A549 (cell line): ENCODE results near the gene PARD3B. TPM values are rescaled to one million over a fixed set of nuclear protein-coding genes. Genes with fewer than 3 reads are reported as not detected.

Source experiments
- ATAC-seq, 2 experiments: fragments of 200-7000 bp in 1 of 2; fragments of >200 bp in 1 of 2; cut with Nextera tagmentation in 1 of 2; cut with Tn5 transposase in 1 of 2; 3 replicates each; pipeline versions ENCODE4 v1.8.0 to v1.9.1; 2018 to 2020; ENCODE audit warnings: mild to moderate bottlenecking in 1 of 2, moderate library complexity in 1 of 2
- CTCF ChIA-PET: fragments of 300-600 bp; sonication (Branson Sonifier 250); formaldehyde crosslinking; extraction: SDS; loops from one replicate; lab custom pipeline; 2021; ENCODE audit warnings: antibody characterized with exemption, inconsistent platforms; lab: Yijun Ruan, JAX
- POLR2A ChIA-PET: fragments of 350-600 bp; formaldehyde crosslinking; extraction: SDS; loops from one replicate; lab custom pipeline; 2021; ENCODE audit warnings: antibody characterized with exemption, inconsistent platforms; lab: Yijun Ruan, JAX
- DNase-seq, 2 experiments: peaks; one replicate each; pipeline versions ENCODE4 v3.0.0 to v3.0.0-alpha.2; 2011 to 2016; ENCODE audit warnings: low read depth in 1 of 2, low spot score in 1 of 2
- FAIRE-seq: peaks from 2 replicates; lab custom pipeline; 2011; peaks lifted over from hg19 to GRCh38; lab: Jason Lieb, UNC
- H3K27ac ChIP-seq, 2 experiments: fragments of >200 bp; sonication (Bioruptor Twin); formaldehyde crosslinking; 3 replicates each; pipeline ENCODE4 v1.5.1; 2016 to 2017
- H3K4me1 ChIP-seq: fragments of >200 bp; sonication (Bioruptor Twin); formaldehyde crosslinking; 3 replicates; pipeline ENCODE4 v1.6.1; 2016
- H3K4me2 ChIP-seq: fragments of >200 bp; sonication (Bioruptor Twin); formaldehyde crosslinking; 3 replicates; pipeline ENCODE4 v1.6.1; 2016
- H3K4me3 ChIP-seq: fragments of >200 bp; sonication (Bioruptor Twin); formaldehyde crosslinking; 3 replicates; pipeline ENCODE4 v1.5.1; 2016
- H3K9me3 ChIP-seq: fragments of >200 bp; sonication (Bioruptor Twin); formaldehyde crosslinking; 3 replicates; pipeline ENCODE4 v1.6.1; 2016
- BCL3 ChIP-seq: fragments of >200 bp; sonication (Bioruptor Twin); formaldehyde crosslinking; IDR thresholded peaks from 3 replicates; pipeline ENCODE4 v1.6.1; 2016
- BHLHE40 ChIP-seq: IDR thresholded peaks from 2 replicates; pipeline ENCODE4 v1.6.1; 2012; ENCODE audit warnings: low read depth, low read length, inconsistent platforms
- CBX2 ChIP-seq: fragments of 200-600 bp; sonication (generic); IDR thresholded peaks from 2 replicates; pipeline ENCODE4 v1.6.1; 2016; ENCODE audit warnings: low read depth, mild to moderate bottlenecking, borderline replicate concordance
- CHD2 ChIP-seq: fragments of 150-350 bp; IDR thresholded peaks from 2 replicates; pipeline ENCODE4 v1.6.1; 2014; ENCODE audit warnings: low read length; ENCODE audit not compliant: partially characterized antibody
- CHD4 ChIP-seq: fragments of 200-600 bp; sonication (generic); IDR thresholded peaks from 2 replicates; pipeline ENCODE4 v1.6.1; 2016; ENCODE audit warnings: antibody characterized with exemption, mild to moderate bottlenecking, borderline replicate concordance
- CTCF ChIP-seq: fragments of >200 bp; sonication (Bioruptor Twin); formaldehyde crosslinking; IDR thresholded peaks from 3 replicates; pipeline ENCODE4 v1.5.1; 2016
- E2F6 ChIP-seq: IDR thresholded peaks from 2 replicates; pipeline ENCODE4 v1.6.1; 2012; ENCODE audit warnings: low read depth, borderline replicate concordance
- GATA3 ChIP-seq: IDR thresholded peaks from 2 replicates; pipeline ENCODE4 v1.6.1; 2012; ENCODE audit warnings: borderline replicate concordance
- HEYL ChIP-seq: fragments of 250-450 bp; sonication (Bioruptor Pico); IDR thresholded peaks from 2 replicates; pipeline ENCODE4 v1.8.0; 2021; ENCODE audit warnings: mild to moderate bottlenecking, moderate library complexity
- HMGXB4 ChIP-seq: fragments of 250-450 bp; sonication (Bioruptor Pico); IDR thresholded peaks from 2 replicates; pipeline ENCODE4 v1.5.0; 2021; ENCODE audit warnings: mild to moderate bottlenecking, moderate library complexity, borderline replicate concordance
- HOXB13 ChIP-seq: fragments of 250-450 bp; sonication (Bioruptor Pico); IDR thresholded peaks from 2 replicates; pipeline ENCODE4 v1.5.0; 2020; ENCODE audit warnings: low read depth, mild to moderate bottlenecking, moderate library complexity
- KDM1A ChIP-seq: fragments of 200-600 bp; sonication (generic); IDR thresholded peaks from 2 replicates; pipeline ENCODE4 v1.6.1; 2016; ENCODE audit warnings: low read depth, mild to moderate bottlenecking
- MAFK ChIP-seq: fragments of 450-650 bp; IDR thresholded peaks from 2 replicates; pipeline ENCODE4 v1.6.1; 2014; ENCODE audit not compliant: partially characterized antibody
- MAX ChIP-seq: IDR thresholded peaks from 2 replicates; pipeline ENCODE4 v1.6.1; 2012
- MYC ChIP-seq: IDR thresholded peaks from 2 replicates; pipeline ENCODE4 v1.6.1; 2012; ENCODE audit warnings: mild to moderate bottlenecking, inconsistent platforms, low read length, improper control_type of control experiment, borderline replicate concordance
- NFE2L2 ChIP-seq: fragments of 150-350 bp; conservative IDR thresholded peaks from 2 replicates; pipeline ENCODE4 v1.6.1; 2014; ENCODE audit warnings: low read length
- NPAS2 ChIP-seq: fragments of 250-450 bp; sonication (Bioruptor Pico); IDR thresholded peaks from 2 replicates; pipeline ENCODE4 v1.8.0; 2022; ENCODE audit warnings: mild to moderate bottlenecking, moderate library complexity, borderline replicate concordance
- NR3C1 ChIP-seq: fragments of >200 bp; sonication (Bioruptor Twin); formaldehyde crosslinking; IDR thresholded peaks from 3 replicates; pipeline ENCODE4 v1.6.1; 2017
- POLR2AphosphoS2 ChIP-seq: conservative IDR thresholded peaks from 2 replicates; pipeline ENCODE4 v1.6.1; 2012; ENCODE audit warnings: low read length, improper control_type of control experiment, inconsistent platforms
- RAD21 ChIP-seq, 2 experiments: fragments of >200 bp in 1 of 2; sonication (Bioruptor Twin) in 1 of 2; formaldehyde crosslinking in 1 of 2; IDR thresholded peaks in 1 of 2; conservative IDR thresholded peaks in 1 of 2; 2 replicates in 1 of 2; 3 replicates in 1 of 2; pipeline ENCODE4 v1.6.1; 2012 to 2018; ENCODE audit warnings: inconsistent platforms in 1 of 2
- RCOR1 ChIP-seq: fragments of 150-350 bp; IDR thresholded peaks from 2 replicates; pipeline ENCODE4 v1.6.1; 2014; ENCODE audit warnings: antibody characterized with exemption, low read length, low read depth
- REST ChIP-seq: fragments of 200-600 bp; sonication (generic); IDR thresholded peaks from 2 replicates; pipeline ENCODE4 v1.6.1; 2016; ENCODE audit warnings: antibody characterized with exemption, mild to moderate bottlenecking, moderate library complexity
- RFX5 ChIP-seq: fragments of 450-650 bp; IDR thresholded peaks from 2 replicates; pipeline ENCODE4 v1.7.1; 2014; ENCODE audit warnings: antibody characterized with exemption, mild to moderate bottlenecking, moderate library complexity
- RNF2 ChIP-seq: fragments of 200-600 bp; sonication (generic); IDR thresholded peaks from 2 replicates; pipeline ENCODE4 v1.6.1; 2016; ENCODE audit warnings: low read depth, mild to moderate bottlenecking, antibody characterized with exemption, moderate library complexity, borderline replicate concordance
- SMC3 ChIP-seq: fragments of >200 bp; sonication (Bioruptor Twin); formaldehyde crosslinking; IDR thresholded peaks from 3 replicates; pipeline ENCODE4 v1.6.1; 2018; ENCODE audit warnings: inconsistent platforms
- TFCP2L1 ChIP-seq: fragments of 250-450 bp; sonication (Bioruptor Pico); IDR thresholded peaks from 2 replicates; pipeline ENCODE4 v1.5.0; 2021; ENCODE audit warnings: mild to moderate bottlenecking
- TP53 ChIP-seq: fragments of 250-450 bp; sonication (Bioruptor Pico); IDR thresholded peaks from 2 replicates; pipeline ENCODE4 v1.5.0; 2021; ENCODE audit warnings: mild to moderate bottlenecking, moderate library complexity
- ZNF302 ChIP-seq: fragments of 250-450 bp; sonication (Bioruptor Pico); IDR thresholded peaks from 2 replicates; pipeline ENCODE4 v1.9.0; 2021; ENCODE audit warnings: inconsistent platforms, mild to moderate bottlenecking, moderate library complexity
- ZSCAN20 ChIP-seq: fragments of 250-450 bp; sonication (Bioruptor Pico); IDR thresholded peaks from 2 replicates; pipeline ENCODE4 v1.8.0; 2022; ENCODE audit warnings: mild to moderate bottlenecking, moderate library complexity
- WGBS: methylation state at CpG from one replicate; pipeline ENCODE4 v1.1.6; 2017; ENCODE audit errors: missing lambda C conversion rate; 5-methylcytosine and 5-hydroxymethylcytosine counted together
- polyA plus RNA-seq, 4 experiments: library from polyadenylated mRNA; depleted of rRNA in 3 of 4; stranded (reverse); fragments of >200 nt; fragmentation: RNase III in 1 of 4; extraction: RNeasy Plus Mini Kit Qiagen cat#74134 plus additional on column Dnase treatment in 1 of 4; gene quantifications; 2 replicates in 3 of 4; 3 replicates in 1 of 4; pipeline ENCODE4 v1.2.3, GENCODE V29; 2011 to 2017

PARD3B gene
- polyA plus RNA-seq, 2 of the 4 experiments (the other 2 are of a cell fraction): 1.2 to 2.4 TPM

GRCh38 chr2:204571911-204572310, 26.6 kb downstream of the PARD3B start:
- ATAC-seq (no peak), DNase-seq (no peak), FAIRE-seq (no peak)
- H3K27ac ChIP-seq: no peak overlapping the region
- CTCF ChIA-PET: no interaction called here
- no peak overlapping the region for H3K4me3 ChIP-seq
- TF ChIP-seq NFE2L2 (no peak), RFX5 (no peak), RNF2 (no peak), TP53 (CRISPR knock-in tag) (no peak), SMC3 (no peak), POLR2AphosphoS2 (no peak), MYC (no peak), BCL3 (no peak), HEYL (CRISPR knock-in tag) (no peak), CHD4 (no peak), GATA3 (no peak), TFCP2L1 (CRISPR knock-in tag) (no peak), HOXB13 (CRISPR knock-in tag) (no peak), BHLHE40 (no peak), CHD2 (no peak), ZNF302 (CRISPR knock-in tag) (no peak), RCOR1 (no peak), ZSCAN20 (no peak), CTCF (no peak), HMGXB4 (CRISPR knock-in tag) (no peak)
- 76% methylated on average over 2 of the region's 2 CpGs for WGBS
- POLR2A ChIA-PET: no interaction called here
- H3K9me3 ChIP-seq: no peaks in the 10 kb centered on the region
- no peaks in the 10 kb centered on the region for H3K4me1 ChIP-seq
- H3K4me2 ChIP-seq: no peak overlapping the region

GRCh38 chr2:204573221-204573620, 27.9 kb downstream of the PARD3B start:
- DNase-seq (no peak), ATAC-seq (no peak), FAIRE-seq (no peak)
- ChIA-PET CTCF (no interaction called here), POLR2A (no interaction called here)
- no peak overlapping the region for H3K4me3 ChIP-seq
- H3K4me1 ChIP-seq: no peaks in the 10 kb centered on the region
- H3K9me3 ChIP-seq: no peaks in the 10 kb centered on the region
- no peak overlapping the region for H3K4me2 ChIP-seq
- no peak overlapping the region for H3K27ac ChIP-seq
- WGBS: 60% methylated on average over 2 of the region's 2 CpGs
- TF ChIP-seq E2F6: no peak
- no peak for TF ChIP-seq NPAS2 (CRISPR knock-in tag)
- TF ChIP-seq ZNF302 (CRISPR knock-in tag): no peak
- no peak for TF ChIP-seq MYC
- no peak for TF ChIP-seq MAFK
- no peak for TF ChIP-seq CHD4
- TF ChIP-seq POLR2AphosphoS2: no peak
- no peak for TF ChIP-seq KDM1A
- TF ChIP-seq MAX: no peak
- TF ChIP-seq REST: no peak
- no peak for TF ChIP-seq NR3C1
- no peak for TF ChIP-seq TFCP2L1 (CRISPR knock-in tag)
- TF ChIP-seq ZSCAN20: no peak
- TF ChIP-seq RAD21 (conservative IDR thresholded peaks at IDR 0.05 in 1 of 2, IDR thresholded peaks at IDR 0.05 in 1 of 2): no peak
- no peak for TF ChIP-seq CBX2
